ENCODE measurements around the gene MACC1. TPM values are rescaled to one million over a fixed set of nuclear protein-coding genes. Genes with fewer than 3 reads are reported as not detected.

MACC1 gene
- total RNA-seq, 2 donors from 2014 or later, result 0.26 TPM; not detected in 1

DNA sequence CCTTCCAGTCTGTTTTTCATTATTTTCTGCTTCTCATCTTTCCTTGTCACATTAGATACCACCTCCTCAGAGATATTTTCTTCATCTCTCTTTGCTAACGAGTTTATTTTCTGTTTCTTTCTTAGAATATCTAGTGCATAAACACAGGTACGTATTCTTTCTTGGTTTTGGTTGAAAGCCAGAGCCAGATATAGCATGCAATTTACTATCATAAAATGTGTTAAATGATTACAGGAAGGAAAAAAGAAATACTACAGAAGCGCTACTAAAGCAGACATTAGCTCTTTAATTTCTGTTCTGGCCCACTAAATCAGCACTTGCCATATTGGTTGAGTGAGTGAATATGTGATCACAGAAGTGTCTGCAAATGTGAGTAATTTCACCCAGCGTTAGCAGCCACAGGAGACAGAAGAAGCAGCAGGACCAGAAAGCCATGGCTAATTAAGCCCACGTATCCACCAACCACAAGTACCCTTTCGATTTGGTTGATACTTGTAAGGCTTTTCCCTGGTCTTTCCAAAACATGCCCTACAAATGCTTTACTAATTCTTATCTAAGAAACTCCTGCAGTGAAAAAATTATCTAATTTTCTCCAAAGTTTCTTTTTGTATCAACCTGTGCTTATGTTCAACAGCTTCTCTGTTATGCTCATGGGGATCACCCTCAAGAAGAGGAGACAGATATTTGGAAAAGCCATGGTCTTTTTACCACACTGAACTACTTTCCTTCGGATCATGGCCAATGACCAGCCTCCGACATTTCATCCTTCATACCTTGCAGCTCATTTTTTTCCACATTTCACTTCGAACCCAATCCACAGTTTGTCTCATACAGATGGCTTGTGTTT lies 23.1 kb upstream of the MACC1 start:
- TF ChIP-seq, protein P1, sequence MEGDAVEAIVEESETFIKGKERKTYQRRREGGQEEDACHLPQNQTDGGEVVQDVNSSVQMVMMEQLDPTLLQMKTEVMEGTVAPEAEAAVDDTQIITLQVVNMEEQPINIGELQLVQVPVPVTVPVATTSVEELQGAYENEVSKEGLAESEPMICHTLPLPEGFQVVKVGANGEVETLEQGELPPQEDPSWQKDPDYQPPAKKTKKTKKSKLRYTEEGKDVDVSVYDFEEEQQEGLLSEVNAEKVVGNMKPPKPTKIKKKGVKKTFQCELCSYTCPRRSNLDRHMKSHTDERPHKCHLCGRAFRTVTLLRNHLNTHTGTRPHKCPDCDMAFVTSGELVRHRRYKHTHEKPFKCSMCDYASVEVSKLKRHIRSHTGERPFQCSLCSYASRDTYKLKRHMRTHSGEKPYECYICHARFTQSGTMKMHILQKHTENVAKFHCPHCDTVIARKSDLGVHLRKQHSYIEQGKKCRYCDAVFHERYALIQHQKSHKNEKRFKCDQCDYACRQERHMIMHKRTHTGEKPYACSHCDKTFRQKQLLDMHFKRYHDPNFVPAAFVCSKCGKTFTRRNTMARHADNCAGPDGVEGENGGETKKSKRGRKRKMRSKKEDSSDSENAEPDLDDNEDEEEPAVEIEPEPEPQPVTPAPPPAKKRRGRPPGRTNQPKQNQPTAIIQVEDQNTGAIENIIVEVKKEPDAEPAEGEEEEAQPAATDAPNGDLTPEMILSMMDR (IDR thresholded peaks at IDR 0.05), result no peak
- no peaks in the 10 kb centered on the region for H3K36me3 ChIP-seq
- H3K27ac ChIP-seq, result no peak overlapping the region
- H3K4me1 ChIP-seq, result no peaks in the 10 kb centered on the region
- no peaks in the 10 kb centered on the region for H3K9me3 ChIP-seq
- H3K4me3 ChIP-seq, result no peak overlapping the region
- DNase-seq (ENCODE audit: low spot score), result no peak
- no peaks in the 10 kb centered on the region for H3K27me3 ChIP-seq

DNA sequence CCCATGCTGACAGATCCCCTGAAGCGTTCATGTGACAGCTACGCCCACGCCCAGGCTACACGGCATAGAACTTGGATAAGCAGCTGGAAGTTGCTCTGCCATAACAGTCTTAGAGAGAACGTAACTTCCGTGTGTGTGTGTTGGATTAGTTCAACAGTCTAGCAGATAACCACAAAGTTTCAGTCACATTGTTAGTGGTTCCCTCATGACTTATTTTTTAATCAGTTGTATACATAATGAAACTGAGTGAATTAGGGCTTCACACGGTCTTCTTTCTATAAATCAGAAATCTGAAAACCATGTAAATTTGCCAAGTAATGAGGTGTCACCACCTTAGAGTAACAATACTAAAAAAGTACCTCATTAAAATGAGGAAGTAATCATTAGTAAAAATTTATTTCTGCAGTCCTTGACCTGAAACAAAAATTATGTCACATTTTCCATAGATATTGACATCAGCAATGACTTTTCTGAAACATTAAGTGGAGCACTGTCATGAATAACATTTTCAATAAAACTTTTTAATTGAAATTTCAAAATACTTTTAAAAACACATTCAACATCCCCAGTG lies 21.7 kb upstream of the MACC1 start:
- DNase-seq (ENCODE audit: low spot score), result no peak
- Histone ChIP-seq H3K9me3 (no peaks in the 10 kb centered on the region), H3K27ac (no peak overlapping the region)

DNA sequence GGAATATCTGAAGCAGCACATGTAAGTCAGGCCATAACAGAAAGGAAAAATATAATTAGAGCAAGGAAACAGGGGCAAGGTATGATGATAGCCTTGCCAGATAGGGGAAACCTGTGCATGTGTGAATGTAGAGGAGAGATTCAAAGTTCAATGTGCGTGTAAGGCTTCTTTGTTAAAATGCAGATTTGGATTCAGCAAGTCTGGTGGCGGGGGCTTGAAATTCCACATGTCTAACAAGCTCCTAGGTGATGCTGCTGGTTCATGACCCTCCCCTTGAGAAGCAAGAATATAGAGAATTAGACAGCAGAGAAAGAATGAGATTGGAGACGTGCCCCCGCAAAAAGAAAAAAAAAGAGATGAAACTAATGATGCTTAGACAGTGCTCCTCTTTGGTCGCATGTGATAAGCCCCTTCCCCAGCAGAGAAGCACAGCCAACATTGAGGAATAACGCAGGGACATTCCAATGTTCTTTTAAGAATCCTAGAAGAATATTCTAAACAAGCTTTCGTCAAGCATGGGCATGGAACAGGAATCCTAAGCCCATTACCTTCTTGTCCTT lies 21.1 kb upstream of the MACC1 start:
- TF ChIP-seq, protein P1 (IDR thresholded peaks at IDR 0.05), result no peak
- Histone ChIP-seq H3K9me3 (no peaks in the 10 kb centered on the region), H3K36me3 (no peaks in the 10 kb centered on the region), H3K4me3 (no peak overlapping the region), H3K27me3 (no peaks in the 10 kb centered on the region), H3K4me1 (no peaks in the 10 kb centered on the region), H3K27ac (no peak overlapping the region)
- no peak for DNase-seq (ENCODE audit: low spot score)

More for the DNA sequence above, 21.7 kb upstream of the MACC1 start:
- Histone ChIP-seq H3K4me1 (no peaks in the 10 kb centered on the region), H3K36me3 (no peaks in the 10 kb centered on the region), H3K27me3 (no peaks in the 10 kb centered on the region), H3K4me3 (no peak overlapping the region)
- TF ChIP-seq, protein P1 (IDR thresholded peaks at IDR 0.05), result no peak

DNA sequence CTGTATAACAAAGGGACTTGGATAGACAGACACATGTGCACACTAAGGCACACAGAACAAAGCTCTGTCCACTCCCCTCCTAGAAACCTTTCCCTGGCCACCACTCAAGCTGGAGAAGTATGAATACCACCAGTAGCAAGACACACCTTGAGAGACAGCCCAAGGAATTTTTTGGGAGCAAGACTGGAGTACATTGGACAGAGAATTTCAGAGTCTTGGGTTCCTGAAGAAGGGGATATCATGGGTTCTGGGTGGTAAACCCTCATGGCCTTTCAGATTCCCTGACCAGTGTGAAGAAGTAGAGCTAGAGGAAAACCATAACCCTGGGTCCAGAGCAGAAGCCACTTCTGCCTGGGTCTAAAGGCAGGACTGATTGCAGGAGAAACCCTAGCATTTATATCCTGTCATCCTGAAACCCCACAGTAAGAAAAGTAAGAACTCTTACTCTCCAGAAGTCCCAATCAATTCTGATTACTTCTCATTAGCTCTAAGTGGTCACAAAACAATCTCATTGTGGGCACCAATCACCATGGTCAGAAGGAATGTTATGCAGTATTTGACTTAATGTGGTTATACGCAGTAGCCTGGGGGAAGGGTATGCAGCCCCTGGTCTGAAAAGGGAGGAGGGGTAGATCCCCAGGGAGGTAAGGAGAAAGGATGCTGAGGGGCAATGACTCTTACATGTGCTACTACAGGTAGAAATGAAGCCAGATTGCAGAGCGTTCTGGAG lies 20.4 kb upstream of the MACC1 start:
- no peak for DNase-seq (ENCODE audit: low spot score)
- Histone ChIP-seq H3K4me1 (no peaks in the 10 kb centered on the region), H3K4me3 (no peak overlapping the region), H3K27me3 (no peaks in the 10 kb centered on the region), H3K27ac (no peak overlapping the region), H3K36me3 (no peaks in the 10 kb centered on the region), H3K9me3 (no peaks in the 10 kb centered on the region)
- TF ChIP-seq, protein P1 (IDR thresholded peaks at IDR 0.05), result no peak

DNA sequence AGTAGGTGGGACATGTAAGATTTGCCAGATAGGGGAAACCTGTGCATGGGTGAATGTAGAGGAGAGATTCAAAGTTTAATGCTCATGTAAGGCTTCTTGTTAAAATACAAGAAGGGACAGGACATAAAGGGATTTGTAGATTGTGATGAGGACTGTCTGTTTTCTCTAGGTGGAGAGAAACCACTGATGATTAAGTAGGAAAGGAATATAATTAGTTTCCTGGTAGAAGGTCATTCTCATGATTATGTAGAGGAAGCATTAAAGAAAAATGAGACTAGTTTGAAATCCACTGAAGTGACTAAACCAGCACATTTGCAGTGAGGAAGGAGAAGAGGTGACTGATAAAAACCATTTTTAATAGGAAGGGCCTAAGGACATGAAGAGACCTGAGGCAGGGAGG lies 19.6 kb upstream of the MACC1 start:
- Histone ChIP-seq H3K36me3 (no peaks in the 10 kb centered on the region), H3K4me1 (no peaks in the 10 kb centered on the region), H3K9me3 (no peaks in the 10 kb centered on the region), H3K27me3 (no peaks in the 10 kb centered on the region), H3K4me3 (no peak overlapping the region), H3K27ac (no peak overlapping the region)
- DNase-seq (ENCODE audit: low spot score), result no peak
- TF ChIP-seq, protein P1 (IDR thresholded peaks at IDR 0.05), result no peak
